Thymus (tissue), 11 donors: ENCODE measurements around the gene PALD1. TPM values are rescaled to one million over a fixed set of nuclear protein-coding genes. Genes with fewer than 3 reads are reported as not detected.

Experiments used
- DNase-seq, 9 donors: peaks; one replicate each; pipeline ENCODE4 v3.0.0-alpha.2; 2013; ENCODE audit warnings: low spot score in 9 of 9, low read depth in 6 of 9, missing footprints in 1 of 9
- H3K27ac ChIP-seq, 2 donors: one replicate each; pipeline ENCODE4 v1.5.1; 2013; ENCODE audit warnings: control low read depth in 1 of 2, low read depth in 1 of 2, low read length in 1 of 2, mild to moderate bottlenecking in 1 of 2, moderate library complexity in 1 of 2
- H3K27me3 ChIP-seq, 2 donors: one replicate each; pipeline ENCODE4 v1.5.1; 2013; ENCODE audit warnings: low read length in 1 of 2; ENCODE audit not compliant: control insufficient read depth in 2 of 2, insufficient read depth in 1 of 2
- H3K36me3 ChIP-seq, 2 donors: one replicate each; pipeline ENCODE4 v1.5.1; 2013; ENCODE audit warnings: low read length in 1 of 2, mild to moderate bottlenecking in 1 of 2, moderate library complexity in 1 of 2; ENCODE audit not compliant: control insufficient read depth in 2 of 2, insufficient read depth in 2 of 2
- H3K4me1 ChIP-seq, 2 donors: one replicate each; pipeline ENCODE4 v1.5.1; 2013; ENCODE audit warnings: low read length in 2 of 2; ENCODE audit not compliant: control insufficient read depth in 2 of 2, insufficient read depth in 2 of 2
- H3K4me3 ChIP-seq, 2 donors: one replicate each; pipeline ENCODE4 v1.5.1; 2013; ENCODE audit warnings: low read length in 2 of 2, control low read depth in 1 of 2, mild to moderate bottlenecking in 1 of 2
- H3K9me3 ChIP-seq, 2 donors: one replicate each; pipeline ENCODE4 v1.5.1; 2013; ENCODE audit warnings: low read length in 1 of 2, mild to moderate bottlenecking in 1 of 2; ENCODE audit not compliant: control insufficient read depth in 2 of 2, insufficient read depth in 1 of 2
- WGBS: extraction: QIAGEN DNeasy Blood & Tissue Kit; methylation state at CpG from one replicate; pipeline ENCODE4 v1.1.7; 2013; 5-methylcytosine and 5-hydroxymethylcytosine counted together
- polyA plus RNA-seq: library from polyadenylated mRNA; stranded (reverse); fragments of 200-250 nt; gene quantifications from one replicate; pipeline ENCODE4 v1.2.3, GENCODE V29; 2013
- total RNA-seq: library from RNA; stranded (reverse); fragments of 120-200 nt; gene quantifications from one replicate; pipeline ENCODE4 v1.2.4, GENCODE V29; 2013
- donor health status: healthy.

The PALD1 gene
- total and polyA plus RNA-seq, 2 donors = 7.3 to 10.3 TPM

DNA sequence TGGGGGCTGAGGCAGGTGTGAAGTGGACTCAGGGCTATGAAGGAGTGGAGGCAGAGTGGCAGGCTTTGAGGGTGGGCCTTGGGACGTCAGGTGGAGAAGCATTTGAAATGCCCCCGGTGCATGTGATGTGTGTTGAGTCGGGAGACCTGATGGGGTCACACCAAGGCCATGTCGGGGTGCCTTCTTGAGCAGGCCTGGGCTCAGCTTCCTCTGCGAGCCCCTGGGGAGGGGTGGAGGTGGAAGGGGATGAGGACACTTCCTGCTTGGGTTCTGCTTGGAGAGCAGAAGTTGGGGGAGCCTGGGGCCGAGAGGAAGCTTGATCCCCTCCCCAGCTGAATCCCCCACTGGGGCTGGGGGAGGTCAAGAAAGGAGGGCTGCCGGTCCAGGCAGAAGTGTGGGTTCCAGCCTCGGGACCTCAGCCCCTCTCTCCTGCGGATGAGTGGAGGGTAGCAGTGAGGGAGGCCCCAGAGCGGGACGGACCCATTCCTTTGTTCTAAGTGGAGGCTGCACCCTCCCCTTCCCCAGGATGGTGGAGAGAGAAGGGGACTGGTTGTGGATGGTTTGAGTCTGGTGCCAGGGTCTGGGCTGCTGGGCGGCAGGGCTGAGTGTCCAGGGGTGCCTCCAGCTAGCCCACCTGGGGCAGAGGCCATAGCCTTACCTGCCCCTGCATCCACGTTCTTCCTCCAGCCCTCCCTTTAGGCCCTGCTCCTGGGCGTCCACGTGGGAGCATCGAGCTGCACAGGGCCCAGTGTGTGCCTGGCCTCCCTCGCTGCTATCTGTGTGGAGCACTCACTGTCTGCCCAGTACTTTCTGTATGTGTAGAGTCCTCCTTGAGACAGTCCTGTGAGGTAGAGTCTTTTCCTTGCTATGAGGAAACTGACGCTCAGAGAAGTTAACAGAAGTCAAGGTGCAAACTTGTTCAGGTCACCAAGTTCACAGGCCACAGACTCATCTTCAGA, 87.3 kb downstream of the PALD1 start:
- no peak for DNase-seq
- H3K27ac ChIP-seq = no peak overlapping the region

DNA sequence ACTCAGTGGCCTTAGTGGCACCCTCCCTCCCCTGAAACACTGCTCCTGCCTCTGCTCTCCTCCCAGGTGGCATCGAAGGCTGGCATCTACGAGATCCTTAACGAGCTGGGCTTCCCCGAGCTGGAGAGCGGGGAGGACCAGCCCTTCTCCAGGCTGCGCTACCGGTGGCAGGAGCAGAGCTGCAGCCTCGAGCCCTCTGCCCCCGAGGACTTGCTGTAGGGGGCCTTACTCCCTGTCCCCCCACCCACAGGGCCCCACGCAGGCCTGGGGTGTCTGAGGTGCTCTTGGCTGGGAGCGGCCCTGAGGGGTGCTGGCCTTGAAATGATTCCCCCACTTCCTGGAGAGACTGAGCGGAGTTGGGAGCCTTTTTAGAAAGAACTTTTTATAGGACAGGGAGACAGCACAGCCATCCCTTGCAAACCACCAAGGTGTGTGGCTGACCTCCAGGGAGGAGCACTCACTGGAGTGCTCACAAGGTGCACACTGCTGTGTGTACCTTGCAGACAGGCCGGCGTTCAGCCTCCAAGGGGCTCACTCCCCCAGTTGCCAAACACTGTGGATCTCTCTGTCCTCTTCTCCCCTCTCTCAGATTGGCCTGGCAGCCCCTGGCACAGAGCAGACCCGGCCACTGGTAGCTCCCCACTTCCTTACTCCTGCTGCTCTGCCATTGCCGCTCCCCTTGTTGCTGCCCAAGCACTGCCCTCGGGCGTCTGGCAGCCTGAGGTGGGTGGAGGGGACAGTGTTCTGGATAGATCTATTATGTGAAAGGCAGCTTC, 88.1 kb downstream of the PALD1 start:
- H3K4me3 ChIP-seq = no peak overlapping the region
- H3K4me1 ChIP-seq = peaks cover 5 to 29% of the 10 kb centered on the region in 2 donors
- H3K9me3 ChIP-seq = no peaks in the 10 kb centered on the region
- H3K27me3 ChIP-seq = no peaks in the 10 kb centered on the region
- DNase-seq = no peak
- H3K36me3 ChIP-seq = peaks cover 0 to 2% of the 10 kb centered on the region in 2 donors
- WGBS = 98% methylated on average over 18 of the region's 18 CpGs
- H3K27ac ChIP-seq = no peak overlapping the region

More for the DNA sequence above, 87.3 kb downstream of the PALD1 start:
- peaks cover 9 to 38% of the 10 kb centered on the region in 2 donors for H3K4me1 ChIP-seq
- H3K27me3 ChIP-seq = no peaks in the 10 kb centered on the region
- H3K4me3 ChIP-seq = no peak overlapping the region
- H3K9me3 ChIP-seq = no peaks in the 10 kb centered on the region
- peaks cover 0 to 2% of the 10 kb centered on the region in 2 donors for H3K36me3 ChIP-seq
- 81% methylated on average over 18 of the region's 18 CpGs for WGBS

DNA sequence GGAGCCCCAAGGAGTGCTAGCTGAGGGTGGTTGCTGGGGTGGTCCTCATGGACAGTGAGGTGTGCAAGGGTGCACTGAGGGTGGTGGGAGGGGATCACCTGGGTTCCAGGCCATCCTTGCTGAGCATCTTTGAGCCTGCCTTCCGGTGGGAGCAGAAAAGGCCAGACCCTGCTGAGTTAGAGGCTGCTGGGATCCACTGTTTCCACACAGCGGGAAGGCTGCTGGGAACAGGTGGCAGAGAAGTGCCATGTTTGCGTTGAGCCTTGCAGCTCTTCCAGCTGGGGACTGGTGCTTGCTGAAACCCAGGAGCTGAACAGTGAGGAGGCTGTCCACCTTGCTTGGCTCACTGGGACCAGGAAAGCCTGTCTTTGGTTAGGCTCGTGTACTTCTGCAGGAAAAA, 89.0 kb downstream of the PALD1 start:
- Histone ChIP-seq H3K36me3 (peaks cover 0 to 2% of the 10 kb centered on the region in 2 donors), H3K4me1 (peaks cover 0 to 22% of the 10 kb centered on the region in 2 donors), H3K27me3 (no peaks in the 10 kb centered on the region), H3K27ac (no peak overlapping the region), H3K4me3 (no peak overlapping the region), H3K9me3 (no peaks in the 10 kb centered on the region)
- 90% methylated on average over 4 of the region's 4 CpGs for WGBS
- DNase-seq = no peak

DNA sequence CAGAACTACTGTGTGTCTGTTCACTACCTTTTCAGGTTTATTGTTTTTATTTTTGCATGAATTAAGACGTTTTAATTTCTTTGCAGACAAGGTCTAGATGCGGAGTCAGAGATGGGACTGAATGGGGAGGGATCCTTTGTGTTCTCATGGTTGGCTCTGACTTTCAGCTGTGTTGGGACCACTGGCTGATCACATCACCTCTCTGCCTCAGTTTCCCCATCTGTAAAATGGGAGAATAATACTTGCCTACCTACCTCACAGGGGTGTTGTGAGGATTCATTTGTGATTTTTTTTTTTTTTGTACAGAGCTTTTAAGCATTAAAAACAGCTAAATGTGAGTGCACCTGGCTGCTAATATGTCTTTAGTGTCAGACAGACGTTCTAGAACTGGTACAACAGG, 89.5 kb downstream of the PALD1 start:
- 74% methylated on average over 3 of the region's 3 CpGs for WGBS
- peaks cover 0 to 2% of the 10 kb centered on the region in 2 donors for H3K36me3 ChIP-seq
- H3K4me3 ChIP-seq = no peak overlapping the region

DNA sequence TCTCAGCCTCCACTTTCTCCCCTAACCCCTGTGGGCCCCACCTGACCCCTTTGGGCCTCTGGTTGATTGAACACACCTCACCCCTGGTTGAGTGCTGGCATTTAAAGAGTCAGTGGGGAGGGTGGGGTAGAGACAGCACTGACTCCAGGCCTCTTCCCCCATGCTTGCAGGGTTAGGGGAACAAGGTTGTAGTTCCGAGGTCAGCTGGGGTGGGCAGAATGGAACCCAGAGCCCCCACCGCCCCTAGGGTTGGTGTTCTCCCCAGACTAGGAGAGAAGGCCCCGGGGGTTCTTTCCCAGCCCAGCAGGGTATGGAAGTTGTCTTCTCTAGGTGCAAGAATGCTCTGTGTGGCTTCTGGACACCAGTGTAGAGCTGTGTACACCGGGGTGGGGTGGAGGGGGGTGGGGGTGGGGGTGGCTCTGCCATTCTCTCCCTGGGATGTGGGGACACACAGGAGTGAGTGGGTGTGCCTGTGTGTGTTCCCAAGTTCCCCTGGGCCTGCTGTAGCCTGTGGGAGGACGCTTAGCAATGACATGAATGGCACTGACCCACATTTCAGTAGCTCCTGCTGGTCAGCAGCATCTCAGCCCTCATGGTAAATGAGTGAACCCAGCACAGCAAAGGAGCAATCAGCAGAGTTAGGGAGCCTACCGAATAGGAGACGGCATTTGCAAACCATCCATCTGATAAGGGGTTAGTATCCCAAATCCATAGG, 90.4 kb downstream of the PALD1 start:
- Histone ChIP-seq H3K27me3 (no peaks in the 10 kb centered on the region), H3K9me3 (no peaks in the 10 kb centered on the region), H3K4me3 (no peak overlapping the region), H3K36me3 (peaks cover 0 to 2% of the 10 kb centered on the region in 2 donors), H3K4me1 (peaks cover 0 to 12% of the 10 kb centered on the region in 2 donors), H3K27ac (no peak overlapping the region)
- WGBS = 86% methylated on average over 7 of the region's 7 CpGs
- DNase-seq = no peak

More for the DNA sequence above, 89.5 kb downstream of the PALD1 start:
- Histone ChIP-seq H3K27me3 (no peaks in the 10 kb centered on the region), H3K4me1 (peaks cover 0 to 18% of the 10 kb centered on the region in 2 donors), H3K9me3 (no peaks in the 10 kb centered on the region), H3K27ac (no peak overlapping the region)
- no peak for DNase-seq

DNA sequence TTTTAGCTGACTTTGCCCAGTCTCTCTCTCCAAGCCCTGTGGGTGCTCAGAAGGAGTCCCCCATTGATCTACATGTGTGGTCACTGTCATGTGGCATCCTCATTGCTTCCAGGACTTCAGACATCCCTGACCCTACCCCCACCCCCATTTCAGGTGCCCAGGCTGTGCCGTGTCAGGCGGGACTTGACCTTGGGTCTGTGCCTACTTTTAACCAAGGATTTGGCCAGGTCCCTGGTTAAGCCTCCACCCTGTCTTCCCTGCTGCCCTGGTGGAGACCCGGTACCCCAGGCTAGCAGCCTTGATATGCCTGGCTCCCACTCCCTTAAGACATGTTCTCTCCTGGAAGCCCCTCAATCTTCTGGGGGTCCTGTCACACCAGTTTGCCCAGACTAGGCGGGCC, 92.7 kb downstream of the PALD1 start:
- no peaks in the 10 kb centered on the region for H3K27me3 ChIP-seq
- WGBS = 82% methylated on average over 4 of the region's 4 CpGs
- H3K4me3 ChIP-seq = no peak overlapping the region
- no peaks in the 10 kb centered on the region for H3K9me3 ChIP-seq
- no peak overlapping the region for H3K27ac ChIP-seq
- peaks cover under 1 to 21% of the 10 kb centered on the region in 2 donors for H3K4me1 ChIP-seq
- no peak for DNase-seq
- no peaks in the 10 kb centered on the region for H3K36me3 ChIP-seq

DNA sequence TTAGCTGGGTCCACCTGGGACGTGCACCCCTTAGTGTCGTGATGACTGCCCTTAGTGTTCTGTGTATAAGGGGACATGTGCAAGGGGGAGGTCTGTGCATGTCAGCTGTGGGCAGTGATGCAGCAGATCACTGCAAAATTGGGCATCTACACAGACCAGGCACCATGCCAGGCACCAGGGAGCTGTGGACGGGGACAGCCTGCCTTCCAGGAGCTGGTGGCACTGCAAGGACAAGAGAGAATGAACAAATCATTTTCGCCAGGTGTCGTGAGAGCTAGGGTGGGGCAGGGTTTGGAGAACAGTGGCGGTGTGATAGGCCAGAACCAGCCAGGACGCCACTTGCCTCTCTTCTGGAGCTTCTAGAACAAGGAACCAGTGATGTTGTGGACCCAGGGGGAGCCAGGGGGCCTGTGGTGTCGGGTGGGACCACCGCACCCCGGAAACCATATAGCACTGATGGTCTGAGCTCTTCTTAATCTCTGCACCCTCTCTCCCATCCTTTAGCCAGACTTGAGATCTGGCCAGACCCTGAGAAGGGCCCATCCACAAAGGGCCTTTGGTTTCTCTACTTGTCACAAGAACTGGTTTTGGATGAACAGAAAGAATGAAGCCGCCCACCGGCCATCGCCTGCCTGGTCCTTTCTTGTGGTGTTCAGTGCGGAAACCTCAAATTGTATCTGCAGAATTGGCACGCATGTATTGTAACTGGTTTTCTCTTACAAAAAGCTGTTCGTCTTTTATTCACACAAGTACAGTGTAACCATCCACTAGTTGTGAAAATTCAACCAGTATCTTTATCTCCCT, 93.3 kb downstream of the PALD1 start:
- no peak overlapping the region for H3K4me3 ChIP-seq
- H3K36me3 ChIP-seq = no peaks in the 10 kb centered on the region
- no peak overlapping the region for H3K27ac ChIP-seq
- H3K9me3 ChIP-seq = no peaks in the 10 kb centered on the region
- WGBS = 81% methylated on average over 16 of the region's 16 CpGs
- no peak for DNase-seq
- H3K27me3 ChIP-seq = no peaks in the 10 kb centered on the region
- H3K4me1 ChIP-seq = peaks cover 4 to 27% of the 10 kb centered on the region in 2 donors
